Activated CD4-positive, alpha-beta memory T cell treated with anti-CD3 and anti-CD28 coated beads for 36 hours (primary cell): ENCODE data around the gene SLC66A3. TPM values are rescaled to one million over a fixed set of nuclear protein-coding genes. Genes with fewer than 3 reads are reported as not detected.

Experiments used
- CTCF ChIA-PET: fragments of 350-600 bp; sonication (Branson Sonifier 250); formaldehyde crosslinking; loops from one replicate; lab custom pipeline; 2021; ENCODE audit warnings: antibody characterized with exemption, inconsistent platforms; lab: Charles Lee
- POLR2A ChIA-PET: fragments of 350-600 bp; sonication (Branson Sonifier 250); formaldehyde crosslinking; loops from one replicate; lab custom pipeline; 2021; ENCODE audit warnings: antibody characterized with exemption; lab: Charles Lee
- DNase-seq: peaks from one replicate; pipeline ENCODE4 v3.0.0-alpha.2; 2020
- H3K27ac Mint-ChIP-seq: one replicate; pipeline ENCODE4 v1.8.0; 2021; ENCODE audit warnings: mixed read lengths
- H3K27me3 Mint-ChIP-seq: one replicate; pipeline ENCODE4 v1.8.0; 2021; ENCODE audit warnings: mixed read lengths
- H3K36me3 Mint-ChIP-seq: one replicate; pipeline ENCODE4 v1.8.0; 2021; ENCODE audit warnings: mixed read lengths
- H3K4me1 Mint-ChIP-seq: one replicate; pipeline ENCODE4 v1.8.0; 2021; ENCODE audit warnings: low read depth, mixed read lengths
- H3K4me3 Mint-ChIP-seq: one replicate; pipeline ENCODE4 v1.8.0; 2021; ENCODE audit warnings: mild to moderate bottlenecking, mixed read lengths
- H3K9me3 Mint-ChIP-seq: one replicate; pipeline ENCODE4 v1.8.0; 2021; ENCODE audit warnings: mixed read lengths
- intact Hi-C: fragments of 100-400 bp; cut with micrococcal nuclease; formaldehyde crosslinking; loops from one replicate; pipeline ENCODE4 v1.15.1; 2023
- total RNA-seq, 2 experiments: library from RNA; stranded (reverse); gene quantifications; one replicate each; pipeline ENCODE4 v1.2.3, GENCODE V29; 2021

The SLC66A3 gene
- total RNA-seq, 2 experiments from 2014 or later = 14.4 to 15.9 TPM

- Mint-ChIP-seq H3K4me1 (no peaks in the 10 kb centered on the region), H3K4me3 (no peak overlapping the region), H3K9me3 (peaks cover 3% of the 10 kb centered on the region), H3K27ac (no peak overlapping the region), H3K27me3 (peaks cover 8% of the 10 kb centered on the region), H3K36me3 (no peaks in the 10 kb centered on the region)
- DNase-seq = no peak
- intact Hi-C loops = no loop called here
- POLR2A ChIA-PET = no interaction called here
- CTCF ChIA-PET = interaction anchor here (0.8 to 3.6 kb wide), 2 partner anchors 9 to 231 kb away, joined by 4 to 18 read pairs; a partner anchor contains a TSS
Measured at GRCh38 chr2:11141319-11141718, 13.9 kb upstream of the SLC66A3 start.

- Mint-ChIP-seq H3K27ac (no peak overlapping the region), H3K9me3 (peaks cover 4% of the 10 kb centered on the region), H3K4me3 (no peak overlapping the region), H3K27me3 (peaks cover 8% of the 10 kb centered on the region), H3K36me3 (no peaks in the 10 kb centered on the region), H3K4me1 (no peaks in the 10 kb centered on the region)
- DNase-seq = no peak
- CTCF ChIA-PET = interaction anchor here (3.6 kb wide), 1 partner anchor 10 kb away, joined by 18 read pairs; a partner anchor contains a TSS
- intact Hi-C loops = no loop called here
- POLR2A ChIA-PET = no interaction called here
Measured at GRCh38 chr2:11142330-11142729, 12.9 kb upstream of the SLC66A3 start.

GRCh38 chr2:11142987-11143386, 12.3 kb upstream of the SLC66A3 start:
- Mint-ChIP-seq H3K4me1 (no peaks in the 10 kb centered on the region), H3K27ac (no peak overlapping the region), H3K4me3 (no peak overlapping the region), H3K36me3 (no peaks in the 10 kb centered on the region), H3K9me3 (peaks cover 7% of the 10 kb centered on the region), H3K27me3 (peaks cover 8% of the 10 kb centered on the region)
- POLR2A ChIA-PET = no interaction called here
- CTCF ChIA-PET = interaction anchor here (1.3 to 3.6 kb wide), 2 partner anchors 11 to 19 kb away, joined by 4 to 18 read pairs; a partner anchor contains a TSS
- no peak for DNase-seq
- intact Hi-C loops = no loop called here

GRCh38 chr2:11144077-11144737, 11.1 kb upstream of the SLC66A3 start:
- H3K36me3 Mint-ChIP-seq = no peaks in the 10 kb centered on the region
- H3K27me3 Mint-ChIP-seq = peaks cover 8% of the 10 kb centered on the region
- DNase-seq = no peak
- no peak overlapping the region for H3K27ac Mint-ChIP-seq
- ChIA-PET POLR2A (interaction anchor here (1.0 to 1.2 kb wide), 2 partner anchors 11 kb away, joined by 4 read pairs; partner anchors contain the start of gene SLC66A3), CTCF (interaction anchor here (1.1 to 3.6 kb wide), 3 partner anchors 12 to 303 kb away, joined by 3 to 18 read pairs (median 4); a partner anchor contains a TSS)
- intact Hi-C loops = no loop called here
- no peaks in the 10 kb centered on the region for H3K4me1 Mint-ChIP-seq
- no peak overlapping the region for H3K4me3 Mint-ChIP-seq
- peaks cover 7% of the 10 kb centered on the region for H3K9me3 Mint-ChIP-seq

- POLR2A ChIA-PET = interaction anchor here (1.0 kb wide), 1 partner anchor 11 kb away, joined by 4 read pairs; the partner anchor contains the start of gene SLC66A3
Measured at GRCh38 chr2:11144738-11145079, 10.6 kb upstream of the SLC66A3 start.

GRCh38 chr2:11145350-11145749, 9.9 kb upstream of the SLC66A3 start:
- CTCF ChIA-PET = interaction anchor here (1.2 to 1.7 kb wide), 2 partner anchors 13 to 313 kb away, joined by 3 to 6 read pairs; a partner anchor contains a TSS
- POLR2A ChIA-PET = no interaction called here

More at GRCh38 chr2:11144738-11145079, 10.6 kb upstream of the SLC66A3 start:
- no peak overlapping the region for H3K27ac Mint-ChIP-seq
- CTCF ChIA-PET = interaction anchor here (3.6 kb wide), 1 partner anchor 12 kb away, joined by 18 read pairs; a partner anchor contains a TSS
- no peaks in the 10 kb centered on the region for H3K36me3 Mint-ChIP-seq
- H3K9me3 Mint-ChIP-seq = peaks cover 7% of the 10 kb centered on the region
- no peak overlapping the region for H3K4me3 Mint-ChIP-seq
- peaks cover 8% of the 10 kb centered on the region for H3K27me3 Mint-ChIP-seq
- H3K4me1 Mint-ChIP-seq = no peaks in the 10 kb centered on the region
- intact Hi-C loops = no loop called here
- no peak for DNase-seq

GRCh38 chr2:11146076-11146475, 9.2 kb upstream of the SLC66A3 start:
- CTCF ChIA-PET = interaction anchor here (1.2 to 1.7 kb wide), 2 partner anchors 14 to 314 kb away, joined by 3 to 6 read pairs; a partner anchor contains a TSS
- no peak for DNase-seq
- no peaks in the 10 kb centered on the region for H3K4me1 Mint-ChIP-seq
- peaks cover 8% of the 10 kb centered on the region for H3K27me3 Mint-ChIP-seq
- H3K36me3 Mint-ChIP-seq = no peaks in the 10 kb centered on the region
- no peak overlapping the region for H3K4me3 Mint-ChIP-seq
- POLR2A ChIA-PET = no interaction called here
- no peak overlapping the region for H3K27ac Mint-ChIP-seq
- intact Hi-C loops = no loop called here
- H3K9me3 Mint-ChIP-seq = peaks cover 7% of the 10 kb centered on the region

More at GRCh38 chr2:11145350-11145749, 9.9 kb upstream of the SLC66A3 start:
- Mint-ChIP-seq H3K9me3 (peaks cover 7% of the 10 kb centered on the region), H3K4me3 (no peak overlapping the region), H3K27ac (no peak overlapping the region), H3K27me3 (peaks cover 8% of the 10 kb centered on the region), H3K4me1 (no peaks in the 10 kb centered on the region), H3K36me3 (no peaks in the 10 kb centered on the region)
- intact Hi-C loops = no loop called here
- DNase-seq = no peak

- Mint-ChIP-seq H3K4me1 (no peaks in the 10 kb centered on the region), H3K27ac (no peak overlapping the region), H3K4me3 (no peak overlapping the region), H3K36me3 (no peaks in the 10 kb centered on the region), H3K9me3 (peaks cover 7% of the 10 kb centered on the region), H3K27me3 (peaks cover 3% of the 10 kb centered on the region)
- ChIA-PET POLR2A (no interaction called here), CTCF (no interaction called here)
- intact Hi-C loops = no loop called here
- DNase-seq = no peak
Measured at GRCh38 chr2:11147263-11147662, 8.0 kb upstream of the SLC66A3 start.

GRCh38 chr2:11152591-11152990, 2.7 kb upstream of the SLC66A3 start:
- ChIA-PET POLR2A (no interaction called here), CTCF (interaction anchor here (2.6 kb wide), 1 partner anchor 20 kb away, joined by 15 read pairs; a partner anchor contains a TSS)
- no peak for DNase-seq
- no peak overlapping the region for H3K4me3 Mint-ChIP-seq
- peaks cover 16% of the 10 kb centered on the region for H3K4me1 Mint-ChIP-seq
- no peak overlapping the region for H3K27ac Mint-ChIP-seq
- intact Hi-C loops = loop anchor here (10.0 kb wide), 1 partner anchor 312 kb away; the partner anchor contains the start of gene E2F6
- H3K36me3 Mint-ChIP-seq = no peaks in the 10 kb centered on the region
- no peaks in the 10 kb centered on the region for H3K27me3 Mint-ChIP-seq
- peaks cover under 1% of the 10 kb centered on the region for H3K9me3 Mint-ChIP-seq

- no peak for DNase-seq
- H3K4me1 Mint-ChIP-seq = peaks cover 16% of the 10 kb centered on the region
- ChIA-PET CTCF (interaction anchor here (0.7 to 1.5 kb wide), 3 partner anchors 21 to 429 kb away, joined by 4 to 12 read pairs (median 4); a partner anchor contains a TSS), POLR2A (interaction anchor here (0.9 to 2.3 kb wide), 3 partner anchors 21 to 190 kb away, joined by 3 to 14 read pairs (median 8); partner anchors contain the start of gene ROCK2)
- peak overlapping the region; percentile 77 for H3K4me3 Mint-ChIP-seq
- intact Hi-C loops = loop anchor here (2.0 to 10.0 kb wide), 3 partner anchors 21 to 311 kb away; partner anchors contain the start of gene E2F6
- H3K27ac Mint-ChIP-seq = peak overlapping the region; percentile 74
- no peaks in the 10 kb centered on the region for H3K9me3 Mint-ChIP-seq
- H3K36me3 Mint-ChIP-seq = no peaks in the 10 kb centered on the region
- no peaks in the 10 kb centered on the region for H3K27me3 Mint-ChIP-seq
Measured at GRCh38 chr2:11154016-11154922, 998 bp upstream of the SLC66A3 start.

- no peaks in the 10 kb centered on the region for H3K27me3 Mint-ChIP-seq
- H3K9me3 Mint-ChIP-seq = no peaks in the 10 kb centered on the region
- H3K27ac Mint-ChIP-seq = peak overlapping the region; percentile 74
- no peaks in the 10 kb centered on the region for H3K36me3 Mint-ChIP-seq
- H3K4me1 Mint-ChIP-seq = peaks cover 16% of the 10 kb centered on the region
- ChIA-PET CTCF (interaction anchor here (1.3 to 1.5 kb wide), 2 partner anchors 23 to 428 kb away, joined by 4 to 12 read pairs; a partner anchor contains a TSS), POLR2A (interaction anchor here (0.8 to 2.3 kb wide), 3 partner anchors 11 to 189 kb away, joined by 4 to 14 read pairs (median 8); partner anchors contain the start of gene ROCK2)
- intact Hi-C loops = loop anchor here (1.0 to 10.0 kb wide), 6 partner anchors 22 to 597 kb away; partner anchors contain the start of genes E2F6 and ROCK2
- peak overlapping the region; percentile 77 for H3K4me3 Mint-ChIP-seq
- peak; percentile 99 for DNase-seq
Measured at GRCh38 chr2:11154923-11155380, 315 bp upstream of the SLC66A3 start.
